Central memory CD8-positive, alpha-beta T cell (primary cell): Measurements from ENCODE around the gene LMO2.
A peak's percentile ranks its signal among the peaks of the same experiment; 100 is the strongest.
"Not testable (repeated sequence)": the region's sequence is repeated elsewhere in the genome, so short reads cannot be mapped to it uniquely, and the experiment has no call there.

Source experiments
- ATAC-seq: fragments of 150-1000 bp; cut with Tn5 transposase; replicated peaks from 2 replicates; pipeline ENCODE4 v1.10.0; 2022; ENCODE audit warnings: mild to moderate bottlenecking, moderate FRiP score, moderate number of reproducible peaks; ENCODE audit not compliant: poor library complexity, severe bottlenecking; ENCODE audit errors: extremely low read depth
- DNase-seq, 2 donors: peaks; one replicate each; pipeline ENCODE4 v3.0.0; 2021; ENCODE audit warnings: low spot score in 2 of 2
- H3K27ac Mint-ChIP-seq: one replicate; pipeline ENCODE4 v1.8.0; 2022; ENCODE audit warnings: low read depth, mild to moderate bottlenecking, moderate library complexity, mixed read lengths
- H3K27me3 Mint-ChIP-seq: one replicate; pipeline ENCODE4 v1.8.0; 2022; ENCODE audit warnings: mixed read lengths
- H3K36me3 Mint-ChIP-seq: one replicate; pipeline ENCODE4 v1.8.0; 2022; ENCODE audit warnings: mild to moderate bottlenecking, moderate library complexity, mixed read lengths; ENCODE audit not compliant: insufficient read depth
- H3K4me1 Mint-ChIP-seq: one replicate; pipeline ENCODE4 v1.8.0; 2022; ENCODE audit warnings: mixed read lengths
- H3K4me3 Mint-ChIP-seq: one replicate; pipeline ENCODE4 v1.8.0; 2022; ENCODE audit warnings: mild to moderate bottlenecking, moderate library complexity, mixed read lengths
- H3K9me3 Mint-ChIP-seq: one replicate; pipeline ENCODE4 v1.8.0; 2022; ENCODE audit warnings: mixed read lengths

Gene LMO2

GRCh38 chr11:33861386-33861785, 30.5 kb downstream of the LMO2 start:
- H3K9me3 Mint-ChIP-seq: no peaks in the 10 kb centered on the region
- peaks cover 77% of the 10 kb centered on the region for H3K27me3 Mint-ChIP-seq
- peaks cover 4% of the 10 kb centered on the region for H3K4me1 Mint-ChIP-seq
- H3K27ac Mint-ChIP-seq: no peak overlapping the region
- ATAC-seq (no peak), DNase-seq (no peak)
- peaks cover 1% of the 10 kb centered on the region for H3K36me3 Mint-ChIP-seq
- no peak overlapping the region for H3K4me3 Mint-ChIP-seq

- ATAC-seq (no peak), DNase-seq (no peak)
- peaks cover 4% of the 10 kb centered on the region for H3K4me1 Mint-ChIP-seq
- H3K27ac Mint-ChIP-seq: no peak overlapping the region
- H3K9me3 Mint-ChIP-seq: no peaks in the 10 kb centered on the region
- H3K27me3 Mint-ChIP-seq: peaks cover 77% of the 10 kb centered on the region
- peaks cover 1% of the 10 kb centered on the region for H3K36me3 Mint-ChIP-seq
- no peak overlapping the region for H3K4me3 Mint-ChIP-seq
Measured at GRCh38 chr11:33860926-33861325, 30.9 kb downstream of the LMO2 start.

GRCh38 chr11:33859306-33859705, 32.6 kb downstream of the LMO2 start:
- Mint-ChIP-seq H3K4me1 (peaks cover 4% of the 10 kb centered on the region), H3K9me3 (no peaks in the 10 kb centered on the region), H3K4me3 (no peak overlapping the region), H3K27ac (no peak overlapping the region), H3K36me3 (no peaks in the 10 kb centered on the region), H3K27me3 (peaks cover 77% of the 10 kb centered on the region)
- DNase-seq (no peak), ATAC-seq (no peak)

GRCh38 chr11:33857933-33858371, 33.9 kb downstream of the LMO2 start:
- Mint-ChIP-seq H3K27me3 (peaks cover 76% of the 10 kb centered on the region), H3K27ac (no peak overlapping the region), H3K36me3 (no peaks in the 10 kb centered on the region), H3K9me3 (no peaks in the 10 kb centered on the region), H3K4me3 (no peak overlapping the region), H3K4me1 (peaks cover 4% of the 10 kb centered on the region)
- DNase-seq (peak; percentile 53 to 57), ATAC-seq (peak; percentile 62)

- Mint-ChIP-seq H3K27ac (no peak overlapping the region), H3K36me3 (no peaks in the 10 kb centered on the region), H3K4me3 (no peak overlapping the region), H3K9me3 (no peaks in the 10 kb centered on the region), H3K27me3 (peaks cover 63% of the 10 kb centered on the region), H3K4me1 (peaks cover 4% of the 10 kb centered on the region)
- no peak for ATAC-seq
- DNase-seq: no peak
Measured at GRCh38 chr11:33855500-33855899, 36.4 kb downstream of the LMO2 start.

- peaks cover 66% of the 10 kb centered on the region for H3K27me3 Mint-ChIP-seq
- no peaks in the 10 kb centered on the region for H3K36me3 Mint-ChIP-seq
- no peaks in the 10 kb centered on the region for H3K9me3 Mint-ChIP-seq
- no peaks in the 10 kb centered on the region for H3K4me1 Mint-ChIP-seq
- no peak overlapping the region for H3K27ac Mint-ChIP-seq
- no peak overlapping the region for H3K4me3 Mint-ChIP-seq
- ATAC-seq (no peak), DNase-seq (no peak)
Measured at GRCh38 chr11:33848717-33849390, 43.0 kb downstream of the LMO2 start.

GRCh38 chr11:33847251-33847650, 44.6 kb downstream of the LMO2 start:
- ATAC-seq (no peak), DNase-seq (no peak)
- no peaks in the 10 kb centered on the region for H3K9me3 Mint-ChIP-seq
- H3K36me3 Mint-ChIP-seq: no peaks in the 10 kb centered on the region
- H3K27me3 Mint-ChIP-seq: peaks cover 62% of the 10 kb centered on the region
- no peaks in the 10 kb centered on the region for H3K4me1 Mint-ChIP-seq
- no peak overlapping the region for H3K4me3 Mint-ChIP-seq
- H3K27ac Mint-ChIP-seq: no peak overlapping the region

- Mint-ChIP-seq H3K4me1 (no peaks in the 10 kb centered on the region), H3K36me3 (no peaks in the 10 kb centered on the region), H3K4me3 (no peak overlapping the region), H3K27ac (no peak overlapping the region), H3K9me3 (no peaks in the 10 kb centered on the region), H3K27me3 (peaks cover 87% of the 10 kb centered on the region)
- DNase-seq: no peak
- ATAC-seq: no peak
Measured at GRCh38 chr11:33844236-33844635, 47.6 kb downstream of the LMO2 start.

- ATAC-seq (no peak), DNase-seq (no peak)
- Mint-ChIP-seq H3K4me1 (no peaks in the 10 kb centered on the region), H3K27ac (no peak overlapping the region), H3K9me3 (no peaks in the 10 kb centered on the region), H3K27me3 (peaks cover 86% of the 10 kb centered on the region), H3K36me3 (no peaks in the 10 kb centered on the region), H3K4me3 (no peak overlapping the region)
Measured at GRCh38 chr11:33843018-33843417, 48.9 kb downstream of the LMO2 start.

GRCh38 chr11:33842236-33842915, 49.5 kb downstream of the LMO2 start:
- H3K27me3 Mint-ChIP-seq: peaks cover 85% of the 10 kb centered on the region
- H3K27ac Mint-ChIP-seq: no peak overlapping the region
- no peaks in the 10 kb centered on the region for H3K36me3 Mint-ChIP-seq
- no peaks in the 10 kb centered on the region for H3K4me1 Mint-ChIP-seq
- no peak for ATAC-seq
- DNase-seq: no peak
- no peak overlapping the region for H3K4me3 Mint-ChIP-seq
- no peaks in the 10 kb centered on the region for H3K9me3 Mint-ChIP-seq

GRCh38 chr11:33838234-33838633, 53.6 kb downstream of the LMO2 start:
- not testable (repeated sequence) for H3K4me1 Mint-ChIP-seq, ATAC-seq, H3K27ac Mint-ChIP-seq, H3K9me3 Mint-ChIP-seq, DNase-seq, H3K4me3 Mint-ChIP-seq, H3K36me3 Mint-ChIP-seq
- peaks cover 79% of the 10 kb centered on the region for H3K27me3 Mint-ChIP-seq

GRCh38 chr11:33837334-33837733, 54.5 kb downstream of the LMO2 start:
- not testable (repeated sequence) for H3K4me3 Mint-ChIP-seq, H3K27ac Mint-ChIP-seq, DNase-seq, H3K4me1 Mint-ChIP-seq, H3K9me3 Mint-ChIP-seq, ATAC-seq, H3K36me3 Mint-ChIP-seq
- H3K27me3 Mint-ChIP-seq: peaks cover 79% of the 10 kb centered on the region

- Mint-ChIP-seq H3K36me3 (no peaks in the 10 kb centered on the region), H3K27me3 (peaks cover 73% of the 10 kb centered on the region), H3K4me1 (no peaks in the 10 kb centered on the region), H3K27ac (no peak overlapping the region), H3K9me3 (no peaks in the 10 kb centered on the region), H3K4me3 (no peak overlapping the region)
- DNase-seq (no peak), ATAC-seq (no peak)
Measured at GRCh38 chr11:33835143-33835878, 56.6 kb downstream of the LMO2 start.
